Forelimb muscle (tissue), 1 donor: ENCODE results near the gene TATDN2. TPM values are rescaled to one million over a fixed set of nuclear protein-coding genes. Genes with fewer than 3 reads are reported as not detected.
"Not testable (repeated sequence)": the region's sequence is repeated elsewhere in the genome, so short reads cannot be mapped to it uniquely, and the experiment has no call there.

Experiments used
- DNase-seq: peaks from one replicate; pipeline ENCODE4 v3.0.0-alpha.2; 2013; ENCODE audit warnings: low read depth
- polyA plus RNA-seq: library from polyadenylated mRNA; unstranded; fragments of 120-200 nt; gene quantifications from one replicate; pipeline ENCODE4 v1.2.1, GENCODE V29; 2013; ENCODE audit not compliant: insufficient read length

Gene TATDN2
- polyA plus RNA-seq, 1 donor, result 15.6 TPM

DNA sequence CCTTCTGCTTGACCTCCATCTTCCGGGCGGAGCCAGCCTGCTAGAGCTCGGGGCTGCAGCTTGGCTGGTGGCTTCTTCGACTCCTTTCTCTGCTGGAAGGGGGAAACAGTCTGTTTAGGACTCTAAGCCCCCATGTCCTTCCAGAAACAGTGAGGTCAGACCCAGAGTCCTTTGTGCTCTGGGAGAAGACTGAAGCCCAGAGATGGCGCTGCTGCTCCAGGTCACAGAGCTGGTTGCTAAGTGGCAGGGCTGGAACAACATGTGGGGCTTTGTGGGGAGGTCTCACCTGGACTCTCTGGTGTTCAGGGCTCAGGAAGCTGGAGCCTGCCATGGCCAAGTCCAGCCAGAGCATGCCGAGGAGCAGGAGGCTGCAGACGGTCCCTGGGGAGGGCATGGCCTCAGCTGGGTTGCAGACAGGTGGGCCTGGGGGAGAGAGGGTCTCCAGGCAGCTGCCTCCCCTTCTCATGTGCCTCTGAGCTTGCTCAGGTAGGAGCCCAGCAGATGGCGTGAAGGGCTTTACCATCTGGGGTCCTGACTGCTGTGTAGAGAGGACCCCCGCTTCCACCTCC lies 41.6 kb downstream of the TATDN2 start:
- DNase-seq, result no peak

DNA sequence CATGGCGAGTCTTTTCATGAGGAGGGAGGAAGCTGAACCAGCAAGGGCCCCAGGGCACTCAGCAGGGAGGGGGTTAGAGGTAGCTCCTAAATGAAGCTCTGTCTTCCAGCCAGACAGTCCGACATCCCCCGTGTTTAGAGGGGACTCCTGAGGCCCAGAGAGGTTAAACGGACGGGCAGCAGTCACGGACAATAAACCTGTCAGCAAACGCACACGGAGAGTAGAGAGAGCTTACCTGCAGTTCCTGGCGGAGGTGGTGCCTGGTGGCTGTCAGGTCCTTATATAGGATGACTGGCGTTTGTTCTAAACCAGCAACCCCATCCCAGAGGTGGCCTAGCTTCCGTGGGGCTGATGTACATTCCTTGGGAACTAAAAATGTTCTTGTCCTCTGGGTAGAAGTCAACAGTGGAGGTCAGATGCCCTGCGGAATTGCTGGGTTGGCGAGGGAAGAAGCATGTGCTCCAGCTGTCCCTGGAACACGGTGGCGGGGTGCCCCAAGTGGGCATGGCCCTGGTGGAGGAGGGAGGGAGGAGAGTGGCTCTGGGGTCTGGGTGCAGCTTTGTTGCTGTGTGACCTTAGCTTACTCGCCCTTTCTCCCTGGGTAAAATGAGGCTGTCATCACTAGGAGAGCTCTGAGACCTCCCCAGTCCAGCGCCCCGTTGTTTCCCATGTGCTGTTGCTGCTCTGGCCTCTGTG lies 42.4 kb downstream of the TATDN2 start:
- no peak for DNase-seq

DNA sequence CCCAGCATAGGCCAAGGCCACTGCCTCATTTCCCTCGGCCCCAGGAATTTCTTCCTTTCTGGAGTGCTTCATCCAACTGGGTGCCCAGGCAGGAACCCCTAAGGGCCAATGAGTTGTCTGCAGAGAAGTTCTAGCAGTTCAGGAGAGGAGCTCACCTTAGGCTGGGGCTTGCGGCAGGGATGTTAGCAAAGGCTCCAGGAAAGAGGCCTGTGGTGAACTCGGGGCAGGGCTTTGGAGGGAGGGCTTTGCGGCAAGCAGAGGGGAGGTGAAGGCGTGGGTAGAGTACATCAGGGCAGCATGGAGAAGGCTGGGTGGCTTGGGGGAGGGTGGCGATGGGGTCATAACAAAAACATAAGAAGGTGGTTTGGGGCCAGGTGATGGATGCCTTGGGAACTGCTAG lies 43.4 kb downstream of the TATDN2 start:
- no peak for DNase-seq

DNA sequence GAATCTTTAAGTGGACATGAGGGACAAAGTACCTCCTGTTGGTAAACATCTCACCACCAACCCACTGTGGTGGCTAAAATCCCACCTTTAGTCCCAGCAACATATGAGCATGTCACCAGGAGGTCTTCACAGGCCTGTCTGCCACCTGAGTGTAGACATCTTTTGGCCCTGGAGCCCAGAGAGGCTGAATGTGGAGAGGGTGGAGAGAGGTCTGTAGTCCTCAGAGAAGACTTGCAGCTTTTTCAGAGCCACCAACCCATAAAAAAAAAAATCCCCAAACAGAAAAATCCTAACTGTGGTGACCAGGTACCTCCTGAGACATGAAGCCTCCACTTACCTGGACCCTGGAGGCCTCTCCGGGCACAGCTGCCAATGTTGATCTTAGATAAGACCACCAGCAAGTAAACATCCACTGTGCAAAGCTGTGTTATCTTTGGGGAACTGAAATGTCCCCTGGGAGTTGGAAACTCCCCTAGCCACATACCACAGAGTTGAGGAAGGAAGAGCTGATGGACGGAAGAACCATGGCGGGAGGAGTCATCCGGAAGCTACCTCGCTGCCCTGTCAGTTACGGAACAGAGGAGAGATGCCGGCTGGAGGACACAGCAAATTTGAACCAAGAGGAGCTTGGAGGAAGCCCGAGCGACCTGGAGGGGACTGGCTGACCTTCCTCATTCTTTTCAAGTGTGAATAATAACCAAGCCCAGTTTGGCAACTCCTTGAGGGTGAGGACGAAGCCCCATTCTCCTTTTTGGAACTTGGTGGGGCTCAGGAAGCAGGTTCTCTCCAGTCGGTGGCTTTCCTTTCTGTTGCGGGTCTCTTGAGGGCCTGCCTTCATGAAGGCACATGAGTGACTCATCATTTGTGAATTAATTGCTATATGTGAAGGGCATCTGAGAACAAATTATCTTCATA lies 44.5 kb downstream of the TATDN2 start, which contains the start of gene GHRL:
GHRL (minus strand) TSS at position 443 of the 915 bp plus-strand sequence. CDS start 2,767 bp downstream, outside the sequence.
- no peak for DNase-seq

DNA sequence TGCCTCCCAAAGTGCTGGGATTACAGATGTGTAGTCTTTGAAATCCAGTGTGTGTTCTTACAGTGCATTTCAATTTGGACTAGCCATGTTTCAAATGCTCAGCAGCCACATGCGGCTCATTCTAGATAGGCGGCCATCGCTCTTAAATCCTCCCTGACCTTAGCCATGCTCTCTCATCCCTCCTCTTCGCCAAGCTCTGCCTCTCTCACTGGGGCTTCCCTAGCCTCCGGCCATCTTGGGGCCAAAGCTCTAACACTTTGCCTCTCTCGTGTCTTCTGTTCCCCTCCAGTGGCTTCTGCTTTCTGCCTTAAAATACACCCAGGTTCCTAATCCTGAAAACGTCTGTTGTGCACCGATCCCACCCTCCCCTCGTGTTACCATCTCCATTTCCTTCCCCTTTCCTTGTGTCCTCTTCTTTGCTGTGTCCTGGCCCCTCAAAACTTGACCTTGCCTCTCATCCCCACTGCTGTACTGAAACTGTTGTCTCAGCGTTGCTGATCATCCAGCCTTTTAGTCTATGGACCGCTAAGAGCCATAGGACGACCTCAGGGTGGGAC lies 45.8 kb downstream of the TATDN2 start:
- DNase-seq, result no peak

DNA sequence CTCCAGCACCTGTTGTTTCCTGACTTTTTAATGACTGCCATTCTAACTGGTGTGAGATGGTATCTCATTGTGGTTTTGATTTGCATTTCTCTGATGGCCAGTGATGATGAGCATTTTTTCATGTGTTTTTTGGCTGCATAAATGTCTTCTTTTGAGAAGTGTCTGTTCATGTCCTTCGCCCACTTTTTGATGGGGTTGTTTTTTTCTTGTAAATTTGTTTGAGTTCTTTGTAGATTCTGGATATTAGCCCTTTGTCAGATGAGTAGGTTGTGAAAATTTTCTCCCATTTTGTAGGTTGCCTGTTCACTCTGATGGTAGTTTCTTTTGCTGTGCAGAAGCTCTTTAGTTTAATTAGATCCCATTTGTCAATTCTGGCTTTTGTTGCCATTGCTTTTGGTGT lies 49.8 kb downstream of the TATDN2 start:
- not testable (repeated sequence) for DNase-seq

DNA sequence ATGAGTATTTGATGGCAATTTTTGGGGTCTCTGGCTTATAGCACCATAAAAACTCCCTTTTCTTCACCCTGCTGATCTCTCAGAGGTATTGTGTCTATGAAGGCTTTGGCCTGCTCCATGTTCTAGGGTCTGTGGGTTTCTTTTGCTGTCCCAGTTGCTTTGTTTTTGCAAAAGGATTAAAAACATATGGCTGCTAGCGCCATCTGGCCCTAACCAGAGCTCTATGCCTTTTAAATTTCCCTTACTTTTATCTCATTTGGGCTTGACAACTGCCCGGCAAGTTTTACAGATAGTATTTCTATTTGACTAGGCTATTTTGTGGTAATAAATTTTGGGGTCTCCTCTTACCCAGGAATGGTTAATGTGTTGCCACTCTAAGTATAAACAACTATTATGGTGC lies 50.9 kb downstream of the TATDN2 start:
- no peak for DNase-seq

DNA sequence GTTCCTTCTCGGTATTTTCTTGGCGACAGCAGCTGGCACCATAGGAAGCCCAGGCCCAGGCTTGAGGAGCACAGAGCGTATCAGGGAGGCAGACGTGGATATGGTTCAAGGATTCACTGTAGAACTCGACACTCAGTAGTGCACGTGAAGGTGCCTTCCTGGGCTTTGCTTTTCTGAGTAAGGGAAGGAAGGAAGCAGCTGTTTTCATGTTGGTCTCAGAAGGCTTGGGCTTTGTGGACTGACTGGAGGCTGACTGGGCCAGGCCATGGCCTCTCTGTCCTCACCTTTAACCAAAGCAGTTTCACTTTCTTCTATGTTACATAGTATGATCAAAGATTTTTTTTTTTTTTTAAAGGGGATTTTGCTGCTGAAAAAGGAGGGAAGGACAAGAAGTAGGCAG lies 51.4 kb downstream of the TATDN2 start:
- no peak for DNase-seq

DNA sequence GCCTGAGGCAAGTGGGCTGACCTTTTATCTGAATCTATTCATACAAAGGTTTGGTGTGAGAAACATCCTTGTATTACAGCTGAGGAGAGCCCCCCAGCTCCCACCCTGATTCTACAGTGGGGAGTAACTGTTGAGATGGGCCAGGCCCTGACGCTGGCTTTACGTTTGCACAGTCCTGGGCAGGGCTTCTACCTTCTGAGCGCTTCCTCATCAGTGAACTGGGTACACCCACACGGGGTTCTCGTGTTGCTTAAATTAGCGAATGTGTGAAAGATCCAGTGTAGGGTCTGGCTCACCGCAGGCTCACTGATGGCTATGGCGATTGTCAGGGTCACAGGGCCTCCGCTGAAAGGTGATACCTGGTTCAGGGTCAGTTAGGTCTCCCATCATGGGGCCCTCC lies 51.8 kb downstream of the TATDN2 start:
- DNase-seq, result no peak

DNA sequence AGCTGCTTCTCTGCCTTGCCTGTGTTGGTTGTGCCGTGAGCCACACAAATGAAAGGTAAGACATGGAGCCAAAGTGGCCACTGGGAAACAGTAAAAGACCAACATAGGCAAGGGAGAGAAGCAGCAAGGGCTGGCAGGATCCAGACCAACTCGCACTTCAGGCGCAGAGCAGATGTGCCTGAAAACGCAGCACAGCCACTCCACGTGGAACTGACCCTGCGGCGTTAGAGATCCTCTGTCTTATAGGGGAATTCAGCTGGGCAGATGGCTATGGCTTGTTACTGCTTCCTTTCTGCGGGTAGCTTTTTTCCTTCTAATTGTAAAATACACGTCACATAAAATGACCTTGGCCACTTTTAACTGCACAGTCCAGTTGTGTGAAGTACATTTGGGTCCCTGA lies 54.8 kb downstream of the TATDN2 start:
- DNase-seq, result no peak

DNA sequence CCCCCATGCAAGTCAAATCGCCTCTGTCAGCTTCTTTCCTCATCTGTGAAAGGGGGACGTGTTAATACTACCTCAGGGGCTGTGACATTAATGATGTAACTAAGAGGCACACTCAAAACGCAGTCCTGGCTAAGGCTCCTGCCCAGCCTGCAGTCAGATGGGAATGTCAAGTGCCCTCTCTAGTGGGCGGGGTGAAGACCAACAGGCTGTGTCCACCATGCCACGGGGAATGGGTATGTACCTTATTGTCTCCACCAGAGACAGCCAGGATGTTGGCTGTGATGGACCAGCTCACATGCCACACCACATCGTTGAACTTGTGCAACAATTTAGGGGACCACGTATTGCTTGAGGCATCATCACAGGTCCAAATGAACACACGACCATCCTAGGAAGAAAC lies 55.5 kb downstream of the TATDN2 start:
- DNase-seq, result no peak

DNA sequence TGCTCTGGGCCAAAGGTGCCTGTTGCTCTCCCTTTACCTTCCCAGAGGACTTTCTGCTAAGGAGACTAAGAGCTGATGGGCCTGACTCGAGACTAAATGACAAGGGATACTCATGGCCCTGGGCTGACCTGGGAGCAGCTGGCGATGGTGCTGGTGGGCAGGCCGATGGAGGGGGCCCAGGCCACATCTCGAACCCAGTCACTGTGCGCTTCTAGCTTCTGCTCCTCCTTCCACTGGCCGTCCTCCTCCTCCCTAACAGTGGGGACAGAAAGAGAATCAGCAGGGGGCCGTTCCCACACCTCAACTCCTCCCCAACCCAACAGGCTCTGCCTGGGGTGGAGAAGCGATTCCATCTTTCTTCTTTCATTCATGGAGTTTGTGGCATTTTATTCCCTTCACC lies 56.6 kb downstream of the TATDN2 start:
- DNase-seq, result no peak

DNA sequence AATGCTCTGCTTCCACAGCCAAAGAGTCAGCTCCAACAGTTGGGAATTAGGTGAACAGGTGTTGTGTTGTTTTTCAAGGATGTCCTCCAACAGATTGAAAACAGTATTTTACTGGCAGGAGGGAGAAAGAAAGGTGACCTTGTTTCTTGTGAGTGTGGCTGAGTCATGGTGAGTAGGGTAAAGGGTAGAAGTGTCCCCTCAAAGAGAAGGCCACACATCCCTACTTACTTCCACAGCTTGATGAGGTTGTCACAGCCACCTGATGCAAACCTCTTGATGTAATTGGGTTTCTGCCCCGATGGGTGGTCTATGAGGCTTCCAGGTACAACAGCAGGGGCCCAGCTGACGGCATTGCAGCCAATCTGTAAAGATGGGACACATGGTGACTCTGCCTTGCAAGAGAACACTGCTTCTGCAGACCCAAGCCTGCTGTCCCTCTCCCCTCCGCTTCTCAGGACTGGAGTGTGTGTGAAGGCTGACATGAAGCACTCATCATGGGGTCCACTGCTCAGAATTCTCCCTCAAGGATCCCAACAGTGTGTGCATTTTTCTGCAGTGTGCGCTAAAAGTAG lies 57.2 kb downstream of the TATDN2 start:
- no peak for DNase-seq

DNA sequence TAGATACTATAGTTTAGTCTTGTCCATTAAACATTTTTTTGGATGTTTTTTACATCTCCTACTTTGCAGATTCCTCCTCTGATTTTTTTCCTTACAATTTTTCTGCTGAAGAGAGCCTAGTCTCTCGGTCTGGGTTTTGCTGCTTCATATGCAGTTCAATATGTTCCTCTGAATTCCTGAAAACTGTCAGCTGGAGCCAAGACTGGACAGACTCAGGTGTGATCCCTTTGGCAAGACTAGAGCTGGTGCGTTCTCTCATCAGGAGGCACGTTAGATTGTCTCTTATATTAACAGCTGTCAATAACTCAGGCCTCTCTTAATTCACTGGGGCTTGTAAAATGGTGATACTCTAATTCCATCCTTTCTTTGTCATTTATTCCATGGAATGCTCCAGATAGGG lies 57.9 kb downstream of the TATDN2 start:
- no peak for DNase-seq

DNA sequence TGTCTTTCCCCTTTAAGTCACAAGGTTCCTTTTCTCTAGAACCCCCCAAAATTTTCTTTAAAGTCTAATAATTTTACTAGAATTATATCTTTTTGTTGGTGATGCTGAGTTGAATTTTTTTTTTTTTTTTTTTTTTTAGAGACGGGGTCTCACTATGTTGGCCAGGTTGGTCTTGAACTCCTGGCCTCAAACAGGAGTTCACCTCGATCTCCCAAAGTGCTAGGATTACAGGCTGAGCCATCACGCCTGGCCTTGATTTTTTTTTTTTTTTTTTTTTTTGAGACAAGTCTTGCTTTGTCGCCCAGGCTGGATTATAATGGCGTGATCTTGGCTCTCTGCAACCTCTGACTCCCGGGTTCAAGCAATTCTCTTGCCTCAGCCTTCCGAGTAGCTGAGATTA lies 60.4 kb downstream of the TATDN2 start:
- no peak for DNase-seq

DNA sequence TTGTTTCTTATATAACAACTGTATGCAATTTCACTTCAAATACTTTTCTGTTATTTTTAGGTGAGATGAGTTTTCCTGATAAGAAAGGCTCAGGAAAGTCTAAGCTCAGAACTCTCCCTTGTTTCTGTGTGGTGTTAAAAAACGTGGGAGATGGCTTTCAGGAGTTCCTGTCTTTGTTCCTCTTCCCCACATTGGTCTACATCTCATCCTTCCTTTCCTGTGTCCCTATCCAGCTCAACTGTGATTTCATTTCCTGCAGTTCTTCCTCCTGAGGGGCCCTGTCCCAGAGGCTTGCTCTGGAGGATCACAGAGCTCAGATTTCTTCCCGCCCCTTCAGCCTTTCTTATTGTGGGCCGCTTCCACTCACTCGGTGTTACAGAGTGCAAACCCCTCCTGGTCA lies 61.5 kb downstream of the TATDN2 start:
- DNase-seq, result no peak

DNA sequence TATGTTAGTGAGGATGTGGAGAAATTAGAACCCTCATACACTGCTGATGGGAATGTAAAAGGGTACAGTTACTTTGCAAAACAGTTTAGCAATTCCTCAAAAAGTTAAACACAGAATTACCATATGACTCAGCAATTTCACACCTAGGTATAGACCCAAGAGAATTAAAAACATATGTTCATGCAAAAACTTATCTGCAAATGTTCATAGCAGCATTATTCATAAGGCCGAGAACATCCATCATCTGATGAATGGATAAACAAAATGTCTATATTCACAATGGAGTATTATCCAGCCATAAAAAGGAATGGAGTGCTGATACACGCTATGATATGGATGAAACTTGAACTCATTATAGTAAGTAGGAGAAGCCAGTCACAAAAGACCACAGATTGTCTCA lies 62.3 kb downstream of the TATDN2 start:
- no peak for DNase-seq

DNA sequence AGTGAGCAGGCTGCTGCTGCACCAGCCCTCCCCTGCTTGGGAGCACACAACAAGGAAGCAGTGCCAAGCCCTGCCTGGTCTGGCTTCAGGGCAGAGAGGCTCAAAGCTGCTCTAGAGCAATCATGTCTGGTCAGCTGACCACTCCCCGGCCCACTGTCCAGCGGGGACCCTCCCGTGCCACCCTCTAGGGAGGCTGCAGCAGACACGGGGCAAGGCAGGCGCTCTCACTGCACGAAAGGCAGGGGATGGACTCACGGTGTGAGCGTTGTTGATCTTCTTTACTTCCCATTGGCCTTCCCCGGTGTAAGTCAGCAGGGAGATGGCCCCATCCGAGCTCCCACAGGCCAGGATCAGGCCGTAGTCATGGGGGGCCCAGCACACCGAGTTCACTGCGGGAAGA lies 63.5 kb downstream of the TATDN2 start:
- DNase-seq, result no peak

DNA sequence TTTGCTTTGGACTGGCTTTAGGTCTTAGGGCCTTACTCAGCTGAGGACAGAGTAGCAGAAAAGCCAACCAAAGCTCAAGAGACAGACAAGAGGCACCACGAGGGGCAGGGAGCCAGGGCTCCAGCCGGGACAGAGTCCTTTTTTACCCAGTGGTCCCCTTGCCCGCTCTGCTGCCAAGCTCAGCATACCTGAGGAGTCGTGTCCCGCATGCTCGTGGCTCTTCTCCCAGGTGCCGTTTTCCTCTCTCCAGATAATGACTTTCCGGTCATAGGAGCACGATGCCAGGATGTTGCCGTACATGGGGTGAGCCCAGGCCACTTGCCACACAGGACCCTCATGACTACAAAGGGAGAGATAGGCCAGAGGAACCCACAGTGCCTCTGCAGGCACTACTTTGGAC lies 64.1 kb downstream of the TATDN2 start:
- no peak for DNase-seq

DNA sequence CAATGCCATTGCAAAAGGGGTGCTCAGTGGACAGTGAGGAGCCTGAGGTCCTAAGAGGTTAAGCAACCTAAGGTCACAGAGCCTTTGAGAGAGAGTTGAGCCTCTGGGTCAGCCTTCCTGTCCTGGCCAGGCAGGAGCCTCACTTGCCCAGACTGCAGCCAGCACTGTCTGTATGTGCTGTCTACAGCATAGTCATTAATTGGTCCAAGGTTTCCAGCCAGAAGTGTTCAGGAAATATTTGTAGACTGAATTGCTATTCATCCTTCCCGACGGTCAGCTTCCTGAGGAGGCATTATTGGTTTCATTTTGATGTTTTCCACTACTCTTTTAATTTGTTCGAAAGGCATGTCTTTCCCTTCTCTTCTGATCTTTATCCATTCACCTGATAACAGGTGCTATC lies 64.6 kb downstream of the TATDN2 start:
- no peak for DNase-seq

DNA sequence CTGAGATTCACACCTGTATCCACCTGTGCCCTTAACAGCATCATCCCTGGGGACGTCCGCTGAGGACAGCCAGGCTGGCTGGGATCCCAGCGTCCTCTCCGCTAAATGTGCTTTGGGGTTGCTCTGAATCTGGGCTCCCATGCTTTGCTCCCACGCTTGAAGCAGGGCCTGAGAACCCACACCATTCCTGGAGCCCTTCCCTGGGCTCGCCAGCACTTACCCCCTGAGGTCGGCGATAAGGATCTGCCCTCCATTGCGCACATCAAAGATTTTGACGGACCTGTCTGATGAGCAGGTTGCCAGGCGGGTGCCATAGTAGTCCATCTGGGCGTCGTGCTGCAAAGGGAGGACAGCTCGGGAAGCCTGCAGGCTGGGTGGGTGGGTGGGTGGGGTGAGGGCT lies 66.8 kb downstream of the TATDN2 start:
- DNase-seq, result no peak

DNA sequence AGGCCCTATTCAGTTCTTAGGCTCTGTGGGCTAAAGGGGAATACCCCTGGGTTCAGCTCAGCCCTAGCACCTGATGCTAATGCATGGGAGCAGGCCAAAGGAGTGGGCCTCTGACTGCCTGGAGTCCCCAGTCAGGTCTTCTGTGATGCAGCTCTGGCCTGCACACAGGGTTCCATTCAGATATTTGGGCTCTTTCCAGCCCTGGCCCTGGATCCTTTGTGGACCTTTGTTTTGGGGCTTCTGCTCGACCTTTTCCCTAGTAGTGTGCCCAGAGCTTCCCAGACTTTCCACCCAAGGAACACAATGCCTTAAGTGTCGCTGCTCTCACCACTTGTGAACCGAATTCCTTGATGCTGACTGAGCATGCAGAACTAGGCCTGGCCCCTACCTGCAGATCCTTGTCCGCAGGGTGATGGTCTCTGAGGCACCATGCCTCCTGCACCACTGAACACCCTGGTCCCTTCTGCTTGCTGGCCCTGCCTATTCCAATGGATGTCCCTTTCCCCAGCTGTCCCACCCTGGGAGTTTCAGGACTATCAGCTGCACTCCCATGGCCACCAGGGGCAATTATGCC lies 67.6 kb downstream of the TATDN2 start:
- DNase-seq, result no peak
